ENCODE results near the gene ELOVL4.

ELOVL4 gene

GRCh38 chr6:79894939-79895338 is 52.4 kb downstream of the ELOVL4 start:
- Mint-ChIP-seq H3K27me3 (no peaks in the 10 kb centered on the region), H3K9me3 (peaks cover 7% of the 10 kb centered on the region), H3K27ac (no peak overlapping the region), H3K4me1 (no peaks in the 10 kb centered on the region), H3K36me3 (no peaks in the 10 kb centered on the region), H3K4me3 (no peak overlapping the region)
- ATAC-seq (ENCODE audit: low read depth), result no peak
- no peak for DNase-seq (ENCODE audit: low spot score in 2 of 2)

- Mint-ChIP-seq H3K9me3 (peaks cover 7% of the 10 kb centered on the region), H3K27ac (no peak overlapping the region)
- no peak for ATAC-seq (ENCODE audit: low read depth)
Observed at GRCh38 chr6:79888587-79888986, 58.8 kb downstream of the ELOVL4 start.

GRCh38 chr6:79878142-79878748 is 69.1 kb downstream of the ELOVL4 start:
- Mint-ChIP-seq H3K9me3 (peaks cover 2% of the 10 kb centered on the region), H3K36me3 (peaks cover 2% of the 10 kb centered on the region), H3K27ac (no peak overlapping the region), H3K4me3 (no peak overlapping the region), H3K27me3 (peaks cover 14% of the 10 kb centered on the region), H3K4me1 (no peaks in the 10 kb centered on the region)
- ATAC-seq (ENCODE audit: low read depth) (no peak), DNase-seq (ENCODE audit: low spot score in 2 of 2) (no peak)

More at GRCh38 chr6:79888587-79888986, 58.8 kb downstream of the ELOVL4 start:
- no peak for DNase-seq (ENCODE audit: low spot score in 2 of 2)
- Mint-ChIP-seq H3K4me3 (no peak overlapping the region), H3K27me3 (no peaks in the 10 kb centered on the region), H3K36me3 (no peaks in the 10 kb centered on the region), H3K4me1 (no peaks in the 10 kb centered on the region)

- H3K27ac Mint-ChIP-seq, result no peak overlapping the region
- no peak overlapping the region for H3K4me3 Mint-ChIP-seq
- DNase-seq (ENCODE audit: low spot score in 2 of 2), result no peak
- ATAC-seq (ENCODE audit: low read depth), result no peak
- H3K9me3 Mint-ChIP-seq, result peaks cover 2% of the 10 kb centered on the region
- peaks cover 12% of the 10 kb centered on the region for H3K27me3 Mint-ChIP-seq
- H3K4me1 Mint-ChIP-seq, result peaks cover 5% of the 10 kb centered on the region
- H3K36me3 Mint-ChIP-seq, result peaks cover 2% of the 10 kb centered on the region
Observed at GRCh38 chr6:79874531-79875134, 72.7 kb downstream of the ELOVL4 start.

- no peak for DNase-seq (ENCODE audit: low spot score in 2 of 2)
- Mint-ChIP-seq H3K9me3 (no peaks in the 10 kb centered on the region), H3K4me3 (no peak overlapping the region), H3K36me3 (no peaks in the 10 kb centered on the region), H3K27me3 (peaks cover 13% of the 10 kb centered on the region), H3K27ac (no peak overlapping the region), H3K4me1 (peaks cover 13% of the 10 kb centered on the region)
- no peak for ATAC-seq (ENCODE audit: low read depth)
Observed at GRCh38 chr6:79872986-79873385, 74.4 kb downstream of the ELOVL4 start.

- Mint-ChIP-seq H3K4me3 (no peak overlapping the region), H3K27me3 (peaks cover 13% of the 10 kb centered on the region), H3K27ac (no peak overlapping the region), H3K9me3 (no peaks in the 10 kb centered on the region), H3K4me1 (peaks cover 13% of the 10 kb centered on the region), H3K36me3 (no peaks in the 10 kb centered on the region)
- DNase-seq (ENCODE audit: low spot score in 2 of 2), result no peak
- no peak for ATAC-seq (ENCODE audit: low read depth)
Observed at GRCh38 chr6:79872303-79872702, 75.0 kb downstream of the ELOVL4 start.

- DNase-seq (ENCODE audit: low spot score in 2 of 2) (peak; percentile 71 to 80), ATAC-seq (ENCODE audit: low read depth) (peak; percentile 98)
- peak overlapping the region; percentile 72 for H3K4me3 Mint-ChIP-seq
- peaks cover 6% of the 10 kb centered on the region for H3K27me3 Mint-ChIP-seq
- no peaks in the 10 kb centered on the region for H3K36me3 Mint-ChIP-seq
- peaks cover 13% of the 10 kb centered on the region for H3K4me1 Mint-ChIP-seq
- H3K9me3 Mint-ChIP-seq, result no peaks in the 10 kb centered on the region
- peak overlapping the region; percentile 12 for H3K27ac Mint-ChIP-seq
Observed at GRCh38 chr6:79869600-79870084, 77.7 kb downstream of the ELOVL4 start.

- DNase-seq (ENCODE audit: low spot score in 2 of 2) (no peak), ATAC-seq (ENCODE audit: low read depth) (no peak)
- H3K4me1 Mint-ChIP-seq, result peaks cover 13% of the 10 kb centered on the region
- peak overlapping the region; percentile 12 for H3K27ac Mint-ChIP-seq
- H3K27me3 Mint-ChIP-seq, result peaks cover 2% of the 10 kb centered on the region
- H3K9me3 Mint-ChIP-seq, result no peaks in the 10 kb centered on the region
- no peak overlapping the region for H3K4me3 Mint-ChIP-seq
- H3K36me3 Mint-ChIP-seq, result no peaks in the 10 kb centered on the region
Observed at GRCh38 chr6:79869184-79869583, 78.2 kb downstream of the ELOVL4 start.

- DNase-seq (ENCODE audit: low spot score in 2 of 2) (peak; percentile 22 to 23), ATAC-seq (ENCODE audit: low read depth) (peak; percentile 22)
Observed at GRCh38 chr6:79868098-79868722, 79.1 kb downstream of the ELOVL4 start.

More at GRCh38 chr6:79868098-79868722, 79.1 kb downstream of the ELOVL4 start:
- Mint-ChIP-seq H3K36me3 (no peaks in the 10 kb centered on the region), H3K9me3 (no peaks in the 10 kb centered on the region), H3K27ac (no peak overlapping the region), H3K4me1 (peaks cover 13% of the 10 kb centered on the region), H3K4me3 (no peak overlapping the region), H3K27me3 (peaks cover 2% of the 10 kb centered on the region)
